Measurements from ENCODE around the gene RPL36.

Gene RPL36

DNA sequence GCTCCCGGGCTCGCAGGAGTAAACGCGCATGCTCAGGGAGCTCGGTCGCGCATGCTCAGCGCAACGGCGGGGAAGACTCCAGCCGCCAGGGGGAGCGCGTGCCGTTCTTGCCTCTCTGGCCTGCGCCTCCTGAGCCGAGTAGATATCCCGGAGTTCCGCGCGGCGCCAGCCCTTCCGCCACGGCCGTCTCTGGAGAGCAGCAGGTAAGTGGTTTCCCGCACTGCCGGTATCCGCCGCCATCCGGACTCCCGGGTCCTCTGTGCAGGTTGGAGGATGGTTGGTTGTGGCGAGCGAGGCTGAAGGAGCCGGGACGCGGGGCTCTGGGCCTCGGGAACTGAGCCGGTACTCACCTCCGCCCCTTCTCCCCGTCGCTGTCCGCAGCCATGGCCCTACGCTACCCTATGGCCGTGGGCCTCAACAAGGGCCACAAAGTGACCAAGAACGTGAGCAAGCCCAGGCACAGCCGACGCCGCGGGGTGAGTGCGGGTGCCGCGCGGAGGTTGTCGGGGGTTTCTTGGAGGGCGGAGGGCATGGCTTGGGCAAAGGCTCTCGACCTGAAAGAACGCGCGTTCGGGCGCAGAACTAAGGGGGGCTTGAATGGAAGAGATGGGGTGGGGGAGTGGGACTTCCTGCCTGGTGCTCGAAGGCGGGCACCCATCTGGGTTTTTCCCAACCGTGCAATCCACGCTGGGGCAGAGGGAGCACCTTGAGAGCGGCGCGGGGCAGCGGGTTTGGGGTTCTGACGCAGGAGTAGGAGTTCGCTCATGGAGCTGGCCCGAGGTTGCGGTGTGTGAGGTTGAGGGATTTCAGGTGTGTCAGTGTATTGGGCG is at the start of gene RPL36:
TSS of gene RPL36 (plus strand) at position 171 of the 830 bp plus-strand sequence. CDS start at position 384, 213 bp downstream.
- Histone ChIP-seq H3K36me3 (replicated peaks) (peaks cover 52% of the 10 kb centered on the region), H3K9me3 (no peaks in the 10 kb centered on the region), H3K4me1 (peaks cover 14% of the 10 kb centered on the region), H3K27me3 (ENCODE audit: low read depth) (no peaks in the 10 kb centered on the region), H3K4me3 (peak within 1 kb of the TSS; percentile 98)
- in situ Hi-C loops (cut with MboI; ENCODE audit: low sequenced_read_pairs) = no loop called here
- peak; percentile 92 to 99 for DNase-seq (ENCODE audit: low spot score in 2 of 2)

DNA sequence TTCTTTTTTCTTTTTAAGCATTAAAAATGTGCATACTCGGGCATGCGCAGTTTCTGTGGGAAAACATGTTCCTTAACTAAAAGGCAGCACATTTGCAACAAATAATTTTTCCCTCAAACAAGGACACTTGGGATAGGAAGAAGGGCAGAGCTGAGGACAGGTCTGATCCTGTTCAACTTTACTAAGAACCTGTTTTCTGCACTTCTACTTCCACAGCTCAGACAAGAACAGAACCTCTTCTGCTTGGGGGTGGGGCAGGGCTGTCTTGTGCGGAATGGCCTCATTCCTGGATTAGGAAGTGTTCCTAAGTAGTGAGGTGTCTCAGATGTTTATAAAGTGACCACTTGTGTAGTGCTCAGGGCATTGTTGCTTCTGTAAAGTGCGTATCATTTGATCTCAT is 48.9 kb upstream of the RPL36 start:
- in situ Hi-C loops (cut with MboI; ENCODE audit: low sequenced_read_pairs) = no loop called here
- no peak for DNase-seq (ENCODE audit: low spot score in 2 of 2)
- H3K4me1 ChIP-seq = no peaks in the 10 kb centered on the region
- no peak overlapping the region for H3K4me3 ChIP-seq
- no peaks in the 10 kb centered on the region for H3K9me3 ChIP-seq
- no peaks in the 10 kb centered on the region for H3K27me3 ChIP-seq (ENCODE audit: low read depth)
- peaks cover 66% of the 10 kb centered on the region for H3K36me3 ChIP-seq (replicated peaks)

DNA sequence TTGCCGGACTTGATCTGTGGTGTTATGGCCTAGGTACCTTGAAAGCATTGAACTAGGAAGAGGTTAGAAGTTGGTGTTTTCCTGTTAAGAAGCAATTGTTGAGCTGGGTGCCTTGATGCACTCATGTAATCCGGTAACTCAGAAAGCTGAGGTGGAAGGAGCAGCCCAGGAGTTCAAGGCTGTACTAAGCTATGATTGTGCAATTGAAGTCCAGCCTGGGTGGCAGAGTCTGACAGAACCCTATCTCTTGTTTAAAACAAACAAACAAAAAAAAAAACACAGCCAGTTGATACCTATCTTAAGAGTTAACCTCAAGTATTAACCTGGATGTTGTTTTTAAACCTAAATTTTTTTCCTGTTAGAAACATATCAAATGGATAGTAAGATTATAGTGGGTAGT is 47.9 kb upstream of the RPL36 start:
- in situ Hi-C loops (cut with MboI; ENCODE audit: low sequenced_read_pairs) = no loop called here
- Histone ChIP-seq H3K36me3 (replicated peaks) (peaks cover 70% of the 10 kb centered on the region), H3K4me3 (no peak overlapping the region), H3K4me1 (no peaks in the 10 kb centered on the region), H3K9me3 (no peaks in the 10 kb centered on the region), H3K27me3 (ENCODE audit: low read depth) (no peaks in the 10 kb centered on the region)
- DNase-seq (ENCODE audit: low spot score in 2 of 2) = no peak

DNA sequence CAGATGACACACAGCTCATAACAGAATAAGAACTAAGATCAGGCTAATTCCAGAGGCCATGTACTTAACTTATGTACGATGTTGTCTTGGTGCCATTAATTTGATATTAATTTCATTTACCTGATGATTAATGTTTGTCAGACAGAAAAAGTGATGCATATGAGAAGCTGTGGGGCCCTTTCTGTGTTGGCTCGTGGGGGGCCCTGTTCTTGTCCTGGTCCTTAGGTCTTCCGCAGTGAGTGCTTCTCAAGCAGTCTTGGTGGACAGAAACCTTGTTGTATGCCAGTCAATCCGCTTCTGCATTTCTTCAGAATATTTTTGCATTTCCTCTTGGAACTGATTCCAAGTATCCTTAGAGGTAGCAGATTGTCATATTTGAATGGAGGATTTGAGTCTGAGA is 47.0 kb upstream of the RPL36 start:
- in situ Hi-C loops (cut with MboI; ENCODE audit: low sequenced_read_pairs) = no loop called here
- no peaks in the 10 kb centered on the region for H3K9me3 ChIP-seq
- peaks cover 70% of the 10 kb centered on the region for H3K36me3 ChIP-seq (replicated peaks)

DNA sequence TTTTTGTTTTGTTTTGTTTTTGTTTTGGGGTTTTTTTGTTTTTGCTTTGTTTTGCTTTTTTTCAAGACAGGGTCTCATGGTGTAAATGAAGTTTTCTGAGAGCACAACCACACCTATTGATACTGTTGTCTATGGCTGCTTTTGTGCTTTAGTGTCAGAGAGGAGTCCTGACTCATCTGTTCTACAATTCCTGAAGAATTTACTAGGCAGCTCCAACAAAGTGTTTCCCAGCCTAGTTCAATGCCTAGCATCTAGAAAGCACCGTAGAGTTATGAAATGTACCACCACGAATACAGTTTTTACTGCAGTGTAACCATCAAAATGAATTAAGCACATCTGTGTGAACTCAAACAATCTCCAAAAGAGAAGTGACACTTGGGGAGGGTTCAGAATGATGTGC is 46.1 kb upstream of the RPL36 start:
- H3K4me3 ChIP-seq = no peak overlapping the region
- no peak for DNase-seq (ENCODE audit: low spot score in 2 of 2)
- no peaks in the 10 kb centered on the region for H3K27me3 ChIP-seq (ENCODE audit: low read depth)
- H3K36me3 ChIP-seq (replicated peaks) = peaks cover 75% of the 10 kb centered on the region
- in situ Hi-C loops (cut with MboI; ENCODE audit: low sequenced_read_pairs) = no loop called here
- H3K9me3 ChIP-seq = no peaks in the 10 kb centered on the region
- H3K4me1 ChIP-seq = no peaks in the 10 kb centered on the region

More for the DNA sequence above, 47.0 kb upstream of the RPL36 start:
- Histone ChIP-seq H3K4me1 (no peaks in the 10 kb centered on the region), H3K27me3 (ENCODE audit: low read depth) (no peaks in the 10 kb centered on the region), H3K4me3 (no peak overlapping the region)
- no peak for DNase-seq (ENCODE audit: low spot score in 2 of 2)

DNA sequence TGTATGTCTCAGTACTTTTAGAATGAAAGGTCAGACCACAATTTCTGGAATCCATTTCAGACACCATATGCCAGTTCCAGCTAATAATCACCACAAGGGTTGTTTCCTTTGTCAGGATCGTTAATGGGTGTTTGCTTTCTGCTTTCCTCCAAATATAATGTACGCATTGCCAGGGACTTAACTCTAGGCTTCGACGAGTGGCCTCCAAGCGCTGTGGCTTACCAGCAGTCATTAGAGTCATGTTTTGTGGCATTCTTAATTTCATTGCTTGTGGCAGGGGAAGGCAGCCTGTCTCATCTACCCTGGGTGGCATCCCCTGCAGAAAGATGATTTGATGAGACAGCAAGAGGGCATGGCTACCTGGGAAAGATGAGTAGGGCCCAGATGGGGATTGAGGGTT is 44.7 kb upstream of the RPL36 start:
- in situ Hi-C loops (cut with MboI; ENCODE audit: low sequenced_read_pairs) = no loop called here
- H3K4me1 ChIP-seq = no peaks in the 10 kb centered on the region
- no peaks in the 10 kb centered on the region for H3K27me3 ChIP-seq (ENCODE audit: low read depth)
- no peak for DNase-seq (ENCODE audit: low spot score in 2 of 2)
- peaks cover 85% of the 10 kb centered on the region for H3K36me3 ChIP-seq (replicated peaks)
- H3K9me3 ChIP-seq = no peaks in the 10 kb centered on the region
- no peak overlapping the region for H3K4me3 ChIP-seq

DNA sequence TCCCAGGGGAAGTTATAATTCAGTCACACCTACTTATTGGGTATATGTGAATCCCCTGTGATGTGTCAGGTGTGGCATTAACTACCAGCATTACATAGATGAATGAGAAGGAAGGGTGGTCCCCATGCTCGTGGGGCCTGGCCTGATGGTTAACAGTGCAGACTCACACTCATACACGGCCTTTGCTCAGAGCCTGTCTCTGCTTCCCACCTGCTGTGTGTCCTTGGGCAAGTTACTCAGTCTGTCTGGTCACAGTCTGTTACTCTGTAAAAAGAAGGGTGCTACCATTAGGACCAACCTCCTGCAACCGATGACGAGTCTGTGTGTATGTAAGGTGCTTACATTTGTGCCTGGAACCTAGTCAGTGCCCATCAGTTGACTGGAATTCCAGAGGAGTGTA is 43.4 kb upstream of the RPL36 start:
- no peak overlapping the region for H3K4me3 ChIP-seq
- DNase-seq (ENCODE audit: low spot score in 2 of 2) = no peak
- no peaks in the 10 kb centered on the region for H3K27me3 ChIP-seq (ENCODE audit: low read depth)
- no peaks in the 10 kb centered on the region for H3K9me3 ChIP-seq
- peaks cover 90% of the 10 kb centered on the region for H3K36me3 ChIP-seq (replicated peaks)
- in situ Hi-C loops (cut with MboI; ENCODE audit: low sequenced_read_pairs) = no loop called here
- no peaks in the 10 kb centered on the region for H3K4me1 ChIP-seq

DNA sequence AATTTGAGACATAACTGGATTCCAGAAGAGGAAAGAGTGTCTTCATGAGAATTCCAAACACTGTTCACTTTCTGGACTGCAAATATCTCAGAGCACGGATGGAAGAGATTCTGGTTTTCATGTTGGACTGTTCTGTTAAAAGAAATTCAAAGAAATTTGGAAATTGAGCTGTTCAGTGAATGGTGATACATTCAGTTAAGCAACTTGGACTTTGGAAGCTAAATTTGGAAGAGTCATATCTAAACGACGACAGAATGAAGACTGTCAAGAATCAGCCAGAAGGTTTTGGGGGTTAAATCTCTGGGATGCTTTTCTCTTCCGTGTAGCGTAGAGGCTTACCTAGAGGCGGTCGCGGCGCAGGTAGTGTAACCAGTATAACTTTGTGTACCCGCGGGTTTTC is 41.6 kb upstream of the RPL36 start:
- in situ Hi-C loops (cut with MboI; ENCODE audit: low sequenced_read_pairs) = no loop called here
- Histone ChIP-seq H3K4me1 (no peaks in the 10 kb centered on the region), H3K4me3 (no peak overlapping the region), H3K36me3 (replicated peaks) (peaks cover 93% of the 10 kb centered on the region), H3K9me3 (no peaks in the 10 kb centered on the region), H3K27me3 (ENCODE audit: low read depth) (no peaks in the 10 kb centered on the region)
- DNase-seq (ENCODE audit: low spot score in 2 of 2) = no peak

DNA sequence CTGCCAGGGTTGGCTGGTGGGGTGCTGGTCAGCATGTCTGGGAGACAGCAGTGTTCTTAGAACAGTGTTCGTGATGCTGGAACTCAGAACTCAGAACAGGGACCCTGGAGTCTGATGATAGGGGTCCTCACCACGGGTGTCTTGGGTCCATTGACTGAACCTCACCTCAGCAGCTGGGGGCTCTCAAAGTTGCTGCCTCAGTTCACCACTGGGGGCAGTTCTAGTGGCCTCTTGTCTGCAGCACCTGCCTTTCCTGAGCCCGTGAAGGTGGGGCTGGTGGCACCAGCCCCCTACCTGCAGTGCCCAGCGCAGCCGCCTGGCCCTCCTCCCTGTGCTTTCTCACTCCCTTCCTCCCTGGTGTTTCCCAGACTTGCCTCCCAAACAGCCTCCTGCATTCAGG is 38.7 kb upstream of the RPL36 start:
- in situ Hi-C loops (cut with MboI; ENCODE audit: low sequenced_read_pairs) = no loop called here
- no peak for DNase-seq (ENCODE audit: low spot score in 2 of 2)
- H3K27me3 ChIP-seq (ENCODE audit: low read depth) = no peaks in the 10 kb centered on the region
- H3K4me3 ChIP-seq = no peak overlapping the region
- no peaks in the 10 kb centered on the region for H3K4me1 ChIP-seq
- peaks cover 91% of the 10 kb centered on the region for H3K36me3 ChIP-seq (replicated peaks)
- no peaks in the 10 kb centered on the region for H3K9me3 ChIP-seq

DNA sequence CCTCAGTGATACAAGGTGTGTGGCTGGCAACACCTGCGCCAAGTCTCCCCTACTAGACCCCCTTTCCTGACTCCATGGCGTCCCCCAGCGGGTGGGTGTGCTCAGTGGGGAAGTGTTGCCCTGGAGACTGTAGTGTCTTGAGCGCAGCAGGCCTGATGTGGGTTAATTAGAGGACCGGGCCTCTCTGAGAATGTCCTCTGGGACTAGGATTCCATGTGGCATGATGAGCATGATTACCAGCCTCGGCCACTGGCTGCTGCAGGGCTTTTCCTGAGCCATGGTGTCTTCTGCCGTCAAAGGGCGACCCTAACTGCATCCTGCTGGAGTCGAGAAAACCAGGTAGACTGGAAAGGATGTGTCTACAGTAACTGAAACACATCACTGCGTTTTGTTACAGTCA is 37.8 kb upstream of the RPL36 start:
- Histone ChIP-seq H3K4me3 (no peak overlapping the region), H3K27me3 (ENCODE audit: low read depth) (no peaks in the 10 kb centered on the region), H3K36me3 (replicated peaks) (peaks cover 91% of the 10 kb centered on the region), H3K4me1 (no peaks in the 10 kb centered on the region), H3K9me3 (no peaks in the 10 kb centered on the region)
- in situ Hi-C loops (cut with MboI; ENCODE audit: low sequenced_read_pairs) = no loop called here
- no peak for DNase-seq (ENCODE audit: low spot score in 2 of 2)

DNA sequence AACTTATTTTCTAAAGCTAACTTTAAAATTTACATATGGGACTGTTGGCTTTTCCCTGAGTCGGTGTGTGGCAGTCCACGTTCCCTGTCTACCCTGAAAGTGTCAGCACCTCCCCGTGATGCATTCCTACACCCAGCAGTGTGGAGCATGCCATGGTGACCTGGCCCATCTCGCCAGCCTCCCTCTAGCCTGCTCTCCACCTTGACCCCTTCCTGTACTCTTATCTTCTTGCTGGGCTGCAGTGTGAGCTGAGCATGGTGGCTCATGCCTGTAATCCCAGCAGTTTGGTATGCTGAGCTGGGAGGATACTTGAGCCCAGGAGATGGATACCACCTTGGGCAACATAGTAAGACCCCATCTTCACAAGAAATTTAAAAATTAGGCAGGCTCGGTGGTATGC is 35.2 kb upstream of the RPL36 start:
- no peaks in the 10 kb centered on the region for H3K27me3 ChIP-seq (ENCODE audit: low read depth)
- H3K9me3 ChIP-seq = no peaks in the 10 kb centered on the region
- H3K4me1 ChIP-seq = no peaks in the 10 kb centered on the region
- H3K4me3 ChIP-seq = no peak overlapping the region
- no peak for DNase-seq (ENCODE audit: low spot score in 2 of 2)
- in situ Hi-C loops (cut with MboI; ENCODE audit: low sequenced_read_pairs) = no loop called here
- H3K36me3 ChIP-seq (replicated peaks) = peaks cover 96% of the 10 kb centered on the region

DNA sequence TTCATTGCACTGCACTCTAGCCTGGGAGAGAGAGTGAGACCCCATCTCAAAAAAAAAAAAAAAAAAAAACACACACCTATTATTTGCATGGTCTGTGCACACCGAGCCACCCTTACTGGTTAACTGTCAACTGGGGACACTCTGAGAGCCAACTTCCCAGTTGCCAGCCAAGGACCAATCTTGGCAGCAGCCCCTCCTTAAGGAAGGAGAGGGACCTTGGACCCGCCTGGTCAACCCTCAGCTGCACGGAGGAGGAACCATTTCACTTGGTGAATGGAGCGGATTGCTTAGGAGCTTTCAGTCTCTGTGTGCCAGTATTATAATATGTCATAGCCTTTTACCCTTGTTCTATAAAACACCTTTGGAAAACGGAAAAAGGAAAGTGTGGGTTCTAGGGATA is 34.7 kb upstream of the RPL36 start:
- no peaks in the 10 kb centered on the region for H3K27me3 ChIP-seq (ENCODE audit: low read depth)
- no peak overlapping the region for H3K4me3 ChIP-seq
- H3K9me3 ChIP-seq = no peaks in the 10 kb centered on the region
- in situ Hi-C loops (cut with MboI; ENCODE audit: low sequenced_read_pairs) = no loop called here
- H3K4me1 ChIP-seq = no peaks in the 10 kb centered on the region
- no peak for DNase-seq (ENCODE audit: low spot score in 2 of 2)
- peaks cover 93% of the 10 kb centered on the region for H3K36me3 ChIP-seq (replicated peaks)

DNA sequence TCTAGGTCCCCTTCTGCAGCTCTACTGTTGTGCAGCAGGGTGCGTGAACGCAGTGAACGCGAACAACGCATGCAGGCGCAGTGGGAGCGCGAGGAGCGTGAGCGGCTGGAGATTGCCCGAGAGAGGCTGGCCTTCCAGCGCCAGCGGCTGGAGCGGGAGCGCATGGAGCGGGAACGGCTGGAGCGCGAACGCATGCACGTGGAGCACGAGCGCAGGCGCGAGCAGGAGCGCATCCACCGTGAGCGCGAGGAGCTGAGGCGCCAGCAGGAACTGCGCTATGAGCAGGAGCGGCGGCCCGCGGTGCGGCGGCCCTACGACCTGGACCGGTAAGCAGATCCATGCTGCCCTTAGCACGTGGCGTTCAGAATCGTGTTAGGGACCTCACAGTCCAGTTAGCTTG is 28.6 kb upstream of the RPL36 start:
- in situ Hi-C loops (cut with MboI; ENCODE audit: low sequenced_read_pairs) = no loop called here
- Histone ChIP-seq H3K9me3 (no peaks in the 10 kb centered on the region), H3K4me1 (no peaks in the 10 kb centered on the region), H3K4me3 (no peak overlapping the region), H3K27me3 (ENCODE audit: low read depth) (no peaks in the 10 kb centered on the region), H3K36me3 (replicated peaks) (peaks cover 89% of the 10 kb centered on the region)
- no peak for DNase-seq (ENCODE audit: low spot score in 2 of 2)

DNA sequence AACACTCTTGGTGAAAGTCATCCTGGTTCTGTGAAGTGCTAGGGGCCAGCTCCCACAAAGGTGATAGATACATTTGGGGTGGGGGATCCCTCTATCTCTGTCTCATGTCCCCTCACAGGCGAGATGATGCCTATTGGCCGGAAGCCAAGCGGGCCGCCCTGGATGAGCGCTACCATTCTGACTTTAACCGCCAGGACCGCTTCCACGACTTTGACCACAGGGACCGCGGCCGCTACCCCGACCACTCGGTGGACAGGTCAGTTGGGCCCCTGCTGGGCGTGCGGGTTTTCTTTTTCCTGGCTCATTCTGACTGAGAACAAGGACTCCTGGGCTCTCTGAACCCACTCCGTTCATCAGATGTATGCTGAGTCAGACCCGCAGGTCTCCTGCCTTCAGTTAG is 26.2 kb upstream of the RPL36 start:
- no peaks in the 10 kb centered on the region for H3K9me3 ChIP-seq
- in situ Hi-C loops (cut with MboI; ENCODE audit: low sequenced_read_pairs) = no loop called here
- H3K36me3 ChIP-seq (replicated peaks) = peaks cover 88% of the 10 kb centered on the region
- H3K27me3 ChIP-seq (ENCODE audit: low read depth) = no peaks in the 10 kb centered on the region
- no peak overlapping the region for H3K4me3 ChIP-seq
- no peaks in the 10 kb centered on the region for H3K4me1 ChIP-seq
- DNase-seq (ENCODE audit: low spot score in 2 of 2) = no peak

DNA sequence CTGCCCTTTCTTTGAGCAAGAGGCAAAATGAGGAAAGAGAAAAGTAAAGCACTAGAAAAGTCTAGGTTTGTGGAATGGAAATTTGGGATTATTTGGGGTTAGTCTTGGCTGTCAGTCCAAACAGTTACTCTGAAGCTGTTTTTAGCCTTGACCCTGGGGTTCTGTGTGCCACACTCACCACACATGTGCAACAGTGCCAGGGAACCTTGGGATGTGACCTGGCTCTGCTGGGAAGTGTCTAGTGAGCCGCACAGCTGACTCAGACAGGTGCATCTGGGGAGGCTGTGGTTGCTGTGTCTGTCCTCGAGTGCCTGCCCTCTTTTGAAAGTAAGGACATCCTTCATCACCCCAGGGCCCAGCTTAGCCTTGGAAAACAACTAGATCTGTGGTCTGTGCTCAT is 25.6 kb upstream of the RPL36 start:
- no peak for DNase-seq (ENCODE audit: low spot score in 2 of 2)
- no peaks in the 10 kb centered on the region for H3K4me1 ChIP-seq
- no peaks in the 10 kb centered on the region for H3K9me3 ChIP-seq
- peaks cover 88% of the 10 kb centered on the region for H3K36me3 ChIP-seq (replicated peaks)
- no peaks in the 10 kb centered on the region for H3K27me3 ChIP-seq (ENCODE audit: low read depth)
- in situ Hi-C loops (cut with MboI; ENCODE audit: low sequenced_read_pairs) = no loop called here
- no peak overlapping the region for H3K4me3 ChIP-seq

Data from HAP-1 (cell line).